ENCODE measurements around the gene OR2J1.
"Not testable (repeated sequence)": the region's sequence is repeated elsewhere in the genome, so short reads cannot be mapped to it uniquely, and the experiment has no call there.

OR2J1 gene

GRCh38 chr6:29099190-29099589, at the start of gene OR2J1:
TSS of gene OR2J1 (plus strand) at chr6:29099490. CDS start at chr6:29100943, 1,453 bp downstream.
- DNase-seq: no peak

DNA sequence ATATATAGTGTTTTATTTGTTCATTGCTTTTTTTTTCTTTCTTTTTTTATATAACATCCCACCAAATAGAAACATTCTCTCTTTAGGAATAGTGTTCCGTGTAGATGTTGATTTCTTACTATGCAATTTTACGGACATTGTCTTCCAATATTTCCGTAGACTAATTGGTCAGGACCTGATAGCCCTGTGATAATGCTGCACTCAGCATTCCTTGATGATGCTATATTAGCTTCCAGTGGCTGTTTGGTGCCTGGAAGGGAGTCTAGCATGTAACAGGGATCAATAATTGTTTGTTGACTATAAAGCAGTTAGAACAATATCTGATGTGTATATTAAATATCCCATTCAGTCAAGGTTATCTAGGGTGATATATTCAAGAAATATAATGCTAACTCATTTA, 47.6 kb upstream of the OR2J1 start:
- DNase-seq: no peak

DNA sequence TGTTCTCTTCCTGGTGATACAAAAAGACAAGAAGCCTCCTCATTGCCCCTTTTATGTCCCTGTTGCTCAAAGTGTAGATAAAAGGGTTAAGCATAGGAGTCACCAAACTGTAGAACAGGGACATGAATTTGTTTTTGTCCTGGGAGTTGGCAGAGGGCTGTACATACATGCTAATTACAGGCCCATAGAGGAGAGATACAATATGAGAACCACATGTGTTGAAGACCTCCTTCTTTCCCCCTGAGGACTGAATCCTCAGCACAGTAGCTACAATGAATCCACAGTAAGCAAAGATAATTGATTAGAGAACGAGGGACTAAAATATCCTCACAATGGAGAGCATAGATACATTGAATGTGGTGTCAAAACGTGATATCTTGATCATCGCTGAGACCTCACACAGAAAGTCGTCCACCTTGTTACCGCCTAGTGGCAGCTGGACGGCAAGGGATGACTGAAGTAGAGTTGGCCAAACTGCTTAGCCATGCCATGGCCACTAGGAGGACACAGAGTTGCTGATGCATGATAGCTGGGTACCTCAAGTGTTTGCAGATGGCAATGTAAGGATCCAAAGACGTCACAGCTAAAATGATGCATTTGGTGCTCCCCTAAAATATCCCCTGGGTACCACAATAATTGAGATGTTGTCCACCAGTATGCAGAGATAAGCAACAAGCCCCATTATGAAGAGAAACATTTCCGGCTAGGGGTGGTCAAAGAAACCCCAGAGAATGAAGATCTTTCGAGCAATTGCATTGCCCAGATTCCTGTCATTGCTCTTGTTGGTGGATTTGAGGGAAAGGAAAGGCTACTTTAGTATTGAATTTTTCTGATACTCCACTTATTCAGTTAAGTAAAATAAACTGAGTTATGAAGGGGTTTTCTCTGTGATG, 27.2 kb upstream of the OR2J1 start:
- DNase-seq: no peak

GRCh38 chr6:29079203-29079602, 20.1 kb upstream of the OR2J1 start:
- DNase-seq: no peak

DNA sequence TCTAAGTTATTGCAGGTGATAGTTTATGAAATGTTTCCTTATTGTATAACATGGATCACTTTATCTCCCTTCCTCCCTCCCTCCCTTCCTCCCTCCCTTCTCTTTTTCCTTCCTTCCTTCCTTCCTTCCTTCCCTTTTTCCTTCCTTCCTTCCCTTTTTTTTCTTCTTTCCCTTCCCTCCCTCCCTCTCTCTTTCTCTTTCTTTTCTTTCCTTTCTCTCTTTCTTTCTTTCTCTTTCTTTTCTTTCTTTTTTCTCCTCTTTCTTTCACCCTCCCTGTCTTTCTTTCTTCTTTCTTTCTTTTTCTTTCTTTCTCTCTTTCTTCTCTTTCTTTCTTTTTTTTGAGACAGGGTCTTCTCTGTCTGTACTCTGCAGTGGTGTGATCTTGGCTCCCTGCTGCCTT, 18.0 kb upstream of the OR2J1 start:
- DNase-seq: no peak

DNA sequence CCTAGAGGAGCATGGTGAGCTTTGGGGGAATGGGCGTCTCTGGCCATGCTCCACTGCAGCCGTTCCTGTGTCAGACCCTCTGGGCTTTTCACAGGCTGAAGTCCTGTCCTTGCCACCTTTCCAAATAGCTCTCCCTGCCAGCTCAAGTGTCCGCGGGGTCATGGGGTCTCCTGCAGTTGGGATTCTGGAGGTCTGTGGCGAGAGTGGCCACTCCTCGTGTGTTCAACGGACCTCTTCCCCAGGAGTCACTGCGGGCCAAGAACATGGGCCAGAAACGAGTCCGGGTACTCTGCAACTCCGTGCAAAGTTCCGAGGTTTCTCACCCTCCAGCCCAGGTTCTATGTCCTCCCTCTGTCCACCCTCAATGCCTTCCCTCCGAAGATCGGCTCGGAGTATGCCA, 16.8 kb upstream of the OR2J1 start:
- DNase-seq: no peak

- no peak for DNase-seq
Measured at GRCh38 chr6:29087213-29087612, 12.1 kb upstream of the OR2J1 start, which contains the start of gene OR2B3. TSS of gene OR2B3 (minus strand) at chr6:29087313. CDS start at chr6:29087248, 65 bp downstream.

- no peak for DNase-seq
Measured at GRCh38 chr6:29092957-29093356, 6.3 kb upstream of the OR2J1 start.

DNA sequence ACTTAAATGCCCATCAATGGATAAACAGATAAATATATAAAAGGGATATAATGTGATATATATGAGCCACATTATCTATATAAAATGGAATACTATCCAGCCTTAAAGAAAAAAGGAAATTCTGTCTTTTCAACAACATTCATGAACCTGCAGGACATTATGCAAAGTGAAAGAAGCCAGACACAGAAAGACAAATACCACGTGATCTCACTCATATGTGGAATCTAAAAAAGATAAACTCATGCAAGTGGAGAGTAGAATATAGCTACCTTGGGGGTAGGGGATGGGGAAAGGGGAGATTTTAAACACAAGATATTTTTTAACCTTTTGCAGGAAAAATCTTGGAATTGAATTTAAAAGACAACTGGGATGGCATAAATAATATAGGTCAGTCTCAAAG, 1.5 kb upstream of the OR2J1 start:
- no peak for DNase-seq

GRCh38 chr6:29107758-29108157, 8.5 kb downstream of the OR2J1 start, which contains the start of gene OR2J3:
TSS of gene OR2J3 (plus strand) at chr6:29108058. CDS start at chr6:29111891, 3,833 bp downstream.
- no peak for DNase-seq

DNA sequence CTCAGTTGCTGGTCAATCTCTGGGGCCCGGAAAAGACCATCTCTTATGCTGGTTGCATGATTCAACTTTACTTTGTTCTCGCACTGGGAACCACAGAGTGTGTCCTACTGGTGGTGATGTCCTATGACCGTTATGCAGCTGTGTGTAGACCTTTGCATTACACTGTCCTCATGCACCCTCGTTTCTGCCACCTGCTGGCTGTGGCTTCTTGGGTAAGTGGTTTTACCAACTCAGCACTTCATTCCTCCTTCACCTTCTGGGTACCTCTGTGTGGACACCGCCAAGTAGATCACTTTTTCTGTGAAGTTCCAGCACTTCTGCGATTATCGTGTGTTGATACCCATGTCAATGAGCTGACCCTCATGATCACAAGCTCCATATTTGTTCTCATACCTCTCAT, 12.8 kb downstream of the OR2J1 start:
- no peak for DNase-seq

GRCh38 chr6:29114964-29115363, 15.7 kb downstream of the OR2J1 start:
- DNase-seq: not testable (repeated sequence)

DNA sequence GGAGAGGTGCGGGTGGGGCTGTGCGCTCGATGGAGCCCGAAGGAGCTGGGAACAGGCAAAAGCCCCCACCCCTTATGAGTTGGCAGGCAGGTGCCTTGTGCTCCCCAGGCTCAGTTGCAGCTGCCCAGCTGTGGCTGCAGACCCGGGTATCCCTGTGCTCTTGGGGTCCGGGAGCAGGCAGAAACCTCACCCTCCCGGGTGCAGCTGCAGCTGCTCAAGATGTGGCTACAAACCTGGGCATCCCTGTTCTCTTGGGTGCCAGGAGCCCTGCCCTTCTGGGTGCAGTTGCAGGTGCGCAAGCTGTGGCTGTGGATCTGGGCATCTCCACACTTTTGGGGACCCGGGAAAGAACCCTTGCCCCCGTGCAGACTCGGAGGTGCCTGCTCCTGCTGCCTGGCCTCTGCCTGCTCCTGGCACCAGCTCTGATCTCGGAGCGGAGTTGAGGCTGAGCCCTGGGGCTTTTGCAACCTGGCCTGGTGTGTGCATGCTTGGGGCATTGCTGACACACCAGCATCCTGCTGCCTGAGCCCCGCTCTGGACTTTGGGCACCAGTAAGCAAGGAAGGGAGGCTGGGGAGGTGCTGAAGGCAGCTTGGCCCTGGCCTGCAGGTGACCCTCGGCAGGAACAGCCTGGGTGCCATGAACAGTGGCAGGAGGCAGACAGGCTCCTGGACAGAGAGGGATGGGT, 30.2 kb downstream of the OR2J1 start:
- no peak for DNase-seq

DNA sequence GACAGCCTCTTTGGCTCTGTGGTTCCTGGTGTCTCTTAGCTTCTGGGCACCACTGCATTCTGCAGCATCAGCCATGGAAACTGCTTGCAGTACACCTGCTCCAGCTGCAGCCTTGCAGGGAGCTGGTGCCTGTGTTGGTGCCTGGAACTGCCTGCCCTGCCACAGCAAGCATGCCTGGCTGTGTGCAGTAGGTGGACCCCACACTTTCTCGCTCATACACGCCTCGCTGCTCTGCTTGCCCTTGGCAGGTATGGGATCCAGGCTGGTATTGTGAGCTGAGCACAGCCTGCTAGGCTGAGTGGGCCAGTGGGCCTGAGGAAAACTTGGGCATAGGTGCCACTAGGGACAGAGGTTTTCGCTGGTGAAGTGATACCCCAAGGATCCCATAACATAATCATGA, 31.4 kb downstream of the OR2J1 start:
- no peak for DNase-seq

GRCh38 chr6:29131691-29132090, 32.4 kb downstream of the OR2J1 start:
- no peak for DNase-seq

DNA sequence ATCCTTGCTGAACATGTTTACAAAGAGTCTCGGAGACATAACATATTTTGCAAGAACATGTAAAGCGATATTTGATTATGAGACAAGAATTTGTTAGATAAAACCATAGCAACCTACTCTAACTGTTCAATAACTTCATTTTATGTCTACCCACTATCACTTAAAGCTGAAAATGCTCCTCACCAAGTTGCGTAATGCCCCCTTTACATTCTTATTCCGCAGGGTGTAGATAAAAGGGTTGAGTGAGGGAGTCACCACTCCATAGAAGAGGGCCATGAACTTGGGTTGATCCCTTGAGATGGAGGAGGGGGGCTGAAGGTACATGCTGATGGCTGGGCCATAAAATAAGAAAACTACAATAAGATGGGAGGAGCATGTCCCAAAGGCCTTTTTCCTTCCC, 38.4 kb downstream of the OR2J1 start:
- no peak for DNase-seq

DNA sequence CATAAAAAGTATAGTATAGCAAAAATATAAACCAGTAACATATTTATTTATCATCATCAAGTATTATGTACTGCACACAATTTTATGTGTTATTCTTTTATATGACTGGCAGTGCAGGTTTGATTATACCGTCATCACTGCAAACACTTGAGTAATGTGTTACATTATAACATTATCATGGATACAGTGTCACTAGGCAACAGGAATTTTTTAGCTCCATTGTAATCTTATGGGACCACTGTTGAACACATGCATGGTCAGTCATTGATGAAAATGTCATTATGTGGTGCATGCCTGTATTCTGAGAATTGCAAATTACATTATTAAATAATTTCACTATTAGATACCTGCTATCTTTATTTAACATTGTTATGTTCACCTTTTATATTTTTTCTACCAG, 42.3 kb downstream of the OR2J1 start:
- no peak for DNase-seq

DNA sequence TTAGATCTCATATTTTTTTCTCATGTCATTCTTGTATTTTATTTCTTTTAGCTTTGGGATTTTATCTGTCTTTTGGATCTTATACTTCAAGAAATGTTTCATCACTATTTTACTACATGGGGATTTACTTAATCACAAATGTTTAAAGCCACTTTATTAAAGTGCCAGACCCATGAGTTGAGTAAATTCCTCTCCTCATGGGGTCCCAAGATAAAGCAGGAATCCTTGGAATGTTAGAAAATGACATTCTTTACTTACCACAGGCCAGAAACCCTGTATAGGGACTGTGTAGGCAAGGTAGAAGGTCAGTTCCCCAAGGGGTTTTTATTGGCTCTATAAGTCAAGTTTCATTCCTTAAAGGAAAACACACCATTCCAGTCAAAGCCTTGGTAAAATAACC, 43.0 kb downstream of the OR2J1 start:
- no peak for DNase-seq

GRCh38 chr6:29146179-29146578, 46.9 kb downstream of the OR2J1 start:
- no peak for DNase-seq

DNA sequence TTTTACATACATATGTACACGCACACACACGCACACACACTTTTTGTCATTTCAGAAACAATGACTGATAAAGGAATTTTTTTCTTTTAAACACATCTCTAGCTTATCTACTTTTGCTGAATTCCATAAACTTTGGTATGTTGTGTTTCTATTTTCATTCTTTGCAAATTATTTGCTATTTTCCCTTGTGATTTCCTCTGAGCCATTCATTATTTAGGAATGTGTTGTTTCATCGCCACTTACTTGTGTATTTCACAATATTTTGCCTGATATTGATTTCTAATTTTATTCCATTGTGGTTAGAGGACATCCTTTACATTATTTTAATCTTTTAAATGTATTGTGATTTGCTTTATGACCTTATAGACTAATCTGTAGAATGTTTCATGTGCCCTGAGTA, 47.8 kb downstream of the OR2J1 start:
- DNase-seq: no peak

- DNase-seq: not testable (repeated sequence)
Measured at GRCh38 chr6:29149444-29149843, 50.2 kb downstream of the OR2J1 start.

All from DMS153 (cell line).